ENCODE data around the gene CENPP. TPM values are rescaled to one million over a fixed set of nuclear protein-coding genes. Genes with fewer than 3 reads are reported as not detected.
"Not testable (repeated sequence)": the region's sequence is repeated elsewhere in the genome, so short reads cannot be mapped to it uniquely, and the experiment has no call there.

CENPP gene
- total RNA-seq, 2 donors from 2014 or later: 1.9 to 6.8 TPM

DNA sequence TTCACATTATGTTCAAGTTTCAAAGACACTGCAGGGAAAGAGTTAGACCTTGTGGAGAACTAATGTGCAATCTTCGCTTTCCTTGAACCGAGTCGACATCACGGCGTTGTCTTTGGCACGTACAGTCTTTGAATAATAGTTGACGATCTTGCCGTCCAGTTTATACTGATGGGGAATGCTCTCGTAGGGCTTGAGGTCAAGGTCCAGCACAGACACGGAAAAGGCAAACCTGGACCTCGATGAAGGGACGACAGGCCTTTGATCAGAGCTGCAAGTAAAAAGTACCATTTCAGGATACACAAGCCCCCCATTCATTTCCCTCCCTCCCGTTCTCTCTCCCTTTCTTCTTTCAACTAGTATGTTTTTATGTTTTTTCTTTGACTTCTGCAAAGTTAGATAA is 290.0 kb downstream of the CENPP start:
- ATAC-seq (no peak), DNase-seq (no peak)
- Mint-ChIP-seq H3K27ac (no peak overlapping the region), H3K4me3 (no peak overlapping the region), H3K4me1 (peaks cover 2% of the 10 kb centered on the region), H3K36me3 (ENCODE audit: low read depth) (peaks cover 6% of the 10 kb centered on the region), H3K27me3 (no peaks in the 10 kb centered on the region)
- no peaks in the 10 kb centered on the region for H3K9me3 ChIP-seq (ENCODE audit: control insufficient read depth, low read length, poor library complexity, severe bottlenecking)

DNA sequence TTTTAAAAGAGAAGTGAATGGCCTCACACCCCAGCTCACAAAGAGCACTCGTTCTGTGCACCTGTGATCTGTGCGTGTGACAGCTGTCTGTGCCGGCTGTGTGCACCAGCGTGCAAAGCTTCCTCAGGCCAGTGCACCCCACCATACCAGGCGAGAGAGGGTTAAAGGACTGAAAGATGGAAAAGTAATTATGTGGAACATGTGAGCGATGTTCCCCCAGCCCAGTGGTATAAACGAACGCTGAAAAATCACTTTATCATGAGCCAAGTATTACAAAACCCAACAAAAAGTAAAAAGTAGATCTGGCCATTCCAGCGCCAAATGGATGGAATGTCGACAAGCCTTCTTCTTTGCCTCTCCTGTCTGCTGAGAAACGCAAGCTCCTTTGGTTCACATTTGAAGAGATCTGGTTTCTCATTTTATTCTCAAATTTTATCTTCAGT is 290.5 kb downstream of the CENPP start:
- peaks cover 2% of the 10 kb centered on the region for H3K4me1 Mint-ChIP-seq
- ATAC-seq (no peak), DNase-seq (no peak)
- no peaks in the 10 kb centered on the region for H3K27me3 Mint-ChIP-seq
- no peak overlapping the region for H3K27ac Mint-ChIP-seq
- no peaks in the 10 kb centered on the region for H3K9me3 ChIP-seq (ENCODE audit: control insufficient read depth, low read length, poor library complexity, severe bottlenecking)
- H3K4me3 Mint-ChIP-seq: no peak overlapping the region
- H3K36me3 Mint-ChIP-seq (ENCODE audit: low read depth): peaks cover 5% of the 10 kb centered on the region

GRCh38 chr9:92616655-92617111 is 290.9 kb downstream of the CENPP start:
- peaks cover 2% of the 10 kb centered on the region for H3K4me1 Mint-ChIP-seq
- ATAC-seq: no peak
- H3K4me3 Mint-ChIP-seq: no peak overlapping the region
- no peak overlapping the region for H3K27ac Mint-ChIP-seq
- peaks cover 3% of the 10 kb centered on the region for H3K36me3 Mint-ChIP-seq (ENCODE audit: low read depth)
- DNase-seq: no peak
- no peaks in the 10 kb centered on the region for H3K9me3 ChIP-seq (ENCODE audit: control insufficient read depth, low read length, poor library complexity, severe bottlenecking)
- H3K27me3 Mint-ChIP-seq: no peaks in the 10 kb centered on the region

DNA sequence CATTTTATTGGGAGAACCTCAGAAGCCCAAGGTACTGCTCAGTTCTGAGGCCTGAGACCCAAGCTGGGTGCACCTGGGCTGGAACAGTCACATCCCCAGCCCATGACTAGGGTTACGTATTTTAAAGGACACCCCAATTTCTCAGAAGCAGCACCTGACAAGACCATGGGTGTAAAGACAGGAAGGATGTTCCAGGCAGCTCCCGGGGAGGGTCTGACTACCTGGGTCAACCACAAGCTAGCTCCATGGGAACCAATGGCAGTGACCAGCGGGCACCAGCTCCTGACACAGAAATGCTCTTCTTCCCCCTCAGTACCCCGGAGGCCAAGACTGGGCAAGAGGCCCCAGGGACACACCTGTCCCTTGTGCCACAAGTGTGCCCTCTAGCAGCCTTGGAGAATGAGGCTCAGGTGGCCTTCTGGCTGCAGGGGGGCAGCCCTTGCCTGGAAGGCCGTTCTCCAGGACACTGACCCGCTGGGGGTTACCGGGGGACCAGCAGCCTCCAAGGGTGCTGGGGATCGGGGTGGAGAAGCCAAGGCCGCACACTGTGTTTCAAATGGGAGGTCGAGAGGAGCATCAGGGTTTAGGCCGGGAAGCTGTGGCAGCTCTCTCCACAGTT is 291.6 kb downstream of the CENPP start:
- DNase-seq: no peak
- H3K9me3 ChIP-seq (ENCODE audit: control insufficient read depth, low read length, poor library complexity, severe bottlenecking): no peaks in the 10 kb centered on the region
- peaks cover 5% of the 10 kb centered on the region for H3K36me3 Mint-ChIP-seq (ENCODE audit: low read depth)
- no peak overlapping the region for H3K4me3 Mint-ChIP-seq
- ATAC-seq: no peak
- H3K4me1 Mint-ChIP-seq: peaks cover under 1% of the 10 kb centered on the region
- no peaks in the 10 kb centered on the region for H3K27me3 Mint-ChIP-seq
- H3K27ac Mint-ChIP-seq: no peak overlapping the region

DNA sequence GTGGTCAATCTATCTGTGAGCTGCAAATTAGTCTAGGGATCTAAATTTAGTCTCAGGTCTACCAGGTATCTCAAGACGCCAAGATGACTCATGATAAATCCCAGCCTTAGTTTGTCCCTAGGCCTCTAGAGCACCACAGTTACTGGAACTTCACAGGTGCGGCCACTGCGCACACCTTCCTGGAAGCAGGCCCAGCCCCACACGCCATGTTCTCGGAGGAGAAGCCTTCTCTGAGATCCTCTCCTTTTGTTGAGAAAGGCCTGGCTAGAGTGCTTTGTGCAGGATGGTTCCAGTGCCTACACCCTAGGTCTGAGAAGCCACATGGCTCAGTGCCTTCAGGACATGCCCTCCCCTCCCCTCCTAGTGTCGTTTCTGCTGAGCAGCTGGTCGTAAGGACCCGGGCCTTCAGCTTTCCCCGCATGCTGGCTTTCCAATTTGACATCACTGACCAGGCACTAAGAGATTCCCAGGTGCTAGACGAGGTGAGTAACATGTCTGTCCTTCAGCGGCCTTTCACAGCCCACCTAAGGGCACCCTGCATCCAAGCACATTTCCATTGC is 292.3 kb downstream of the CENPP start:
- H3K27me3 Mint-ChIP-seq: no peaks in the 10 kb centered on the region
- ATAC-seq: no peak
- H3K4me3 Mint-ChIP-seq: no peak overlapping the region
- no peaks in the 10 kb centered on the region for H3K9me3 ChIP-seq (ENCODE audit: control insufficient read depth, low read length, poor library complexity, severe bottlenecking)
- H3K27ac Mint-ChIP-seq: no peak overlapping the region
- H3K36me3 Mint-ChIP-seq (ENCODE audit: low read depth): peaks cover 5% of the 10 kb centered on the region
- H3K4me1 Mint-ChIP-seq: no peaks in the 10 kb centered on the region
- DNase-seq: no peak

- no peaks in the 10 kb centered on the region for H3K27me3 Mint-ChIP-seq
- H3K36me3 Mint-ChIP-seq (ENCODE audit: low read depth): peaks cover 5% of the 10 kb centered on the region
- no peak overlapping the region for H3K4me3 Mint-ChIP-seq
- H3K27ac Mint-ChIP-seq: no peak overlapping the region
- no peaks in the 10 kb centered on the region for H3K9me3 ChIP-seq (ENCODE audit: control insufficient read depth, low read length, poor library complexity, severe bottlenecking)
- H3K4me1 Mint-ChIP-seq: no peaks in the 10 kb centered on the region
- DNase-seq (no peak), ATAC-seq (no peak)
Measured at GRCh38 chr9:92618633-92619225, 293.0 kb downstream of the CENPP start.

- no peak for DNase-seq
Measured at GRCh38 chr9:92619601-92620300, 294.0 kb downstream of the CENPP start.

GRCh38 chr9:92620845-92621244 is 295.1 kb downstream of the CENPP start:
- peaks cover 5% of the 10 kb centered on the region for H3K36me3 Mint-ChIP-seq (ENCODE audit: low read depth)
- H3K9me3 ChIP-seq (ENCODE audit: control insufficient read depth, low read length, poor library complexity, severe bottlenecking): no peaks in the 10 kb centered on the region
- ATAC-seq (no peak), DNase-seq (no peak)
- no peaks in the 10 kb centered on the region for H3K27me3 Mint-ChIP-seq
- no peak overlapping the region for H3K4me3 Mint-ChIP-seq
- no peak overlapping the region for H3K27ac Mint-ChIP-seq
- peaks cover 2% of the 10 kb centered on the region for H3K4me1 Mint-ChIP-seq

More at GRCh38 chr9:92619601-92620300, 294.0 kb downstream of the CENPP start:
- Mint-ChIP-seq H3K4me3 (no peak overlapping the region), H3K36me3 (ENCODE audit: low read depth) (peaks cover 5% of the 10 kb centered on the region), H3K27ac (no peak overlapping the region), H3K4me1 (peaks cover under 1% of the 10 kb centered on the region), H3K27me3 (no peaks in the 10 kb centered on the region)
- H3K9me3 ChIP-seq (ENCODE audit: control insufficient read depth, low read length, poor library complexity, severe bottlenecking): no peaks in the 10 kb centered on the region
- ATAC-seq: no peak

GRCh38 chr9:92623936-92624335 is 298.2 kb downstream of the CENPP start:
- not testable (repeated sequence) for ATAC-seq; H3K27ac Mint-ChIP-seq; DNase-seq; H3K9me3 ChIP-seq (ENCODE audit: control insufficient read depth, low read length, poor library complexity, severe bottlenecking); H3K27me3 Mint-ChIP-seq; H3K4me3 Mint-ChIP-seq
- Mint-ChIP-seq H3K36me3 (ENCODE audit: low read depth) (peaks cover 14% of the 10 kb centered on the region), H3K4me1 (peaks cover 12% of the 10 kb centered on the region)

DNA sequence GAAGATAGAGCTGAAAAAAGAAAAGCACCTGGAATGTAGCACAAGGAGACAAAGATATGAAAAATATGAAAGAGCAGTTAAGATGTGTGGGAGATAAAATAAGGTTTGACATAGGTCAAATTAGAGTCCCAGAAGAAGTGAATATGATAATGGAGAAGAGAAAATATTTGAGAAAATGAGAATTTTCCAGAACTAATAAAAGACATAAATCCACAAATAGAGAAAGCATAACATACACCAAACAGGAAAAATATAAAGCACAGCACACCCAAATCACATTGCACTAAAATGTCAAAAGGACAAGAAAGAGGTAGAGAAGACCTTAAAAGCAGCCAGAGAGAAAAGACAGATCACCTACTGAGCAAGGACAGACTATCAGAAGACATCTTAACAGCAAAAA is 300.7 kb downstream of the CENPP start:
- Mint-ChIP-seq H3K4me1 (peaks cover 12% of the 10 kb centered on the region), H3K27ac (no peak overlapping the region), H3K36me3 (ENCODE audit: low read depth) (peaks cover 22% of the 10 kb centered on the region), H3K27me3 (no peaks in the 10 kb centered on the region), H3K4me3 (no peak overlapping the region)
- ATAC-seq (no peak), DNase-seq (no peak)
- no peaks in the 10 kb centered on the region for H3K9me3 ChIP-seq (ENCODE audit: control insufficient read depth, low read length, poor library complexity, severe bottlenecking)

DNA sequence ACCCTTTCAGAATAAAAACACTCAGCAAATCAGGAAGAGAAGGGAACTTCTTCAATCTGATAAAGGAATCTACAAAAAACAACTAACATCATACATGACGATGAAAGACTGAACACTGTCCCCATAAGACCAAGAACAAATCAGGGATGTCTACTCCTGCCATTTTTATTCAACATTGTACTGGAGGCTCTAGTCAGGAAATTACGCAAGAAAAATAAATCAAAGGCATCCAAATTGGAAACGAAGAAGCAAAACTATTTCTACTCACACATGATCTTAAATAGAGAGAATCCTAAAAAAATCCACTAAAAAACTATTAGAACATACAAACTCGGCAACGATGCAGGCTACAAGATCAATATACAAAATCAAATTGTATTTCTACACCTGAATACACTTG is 301.9 kb downstream of the CENPP start:
- H3K4me3 Mint-ChIP-seq: no peak overlapping the region
- H3K36me3 Mint-ChIP-seq (ENCODE audit: low read depth): peaks cover 19% of the 10 kb centered on the region
- DNase-seq: no peak
- peak overlapping the region; percentile 27 for H3K27ac Mint-ChIP-seq
- no peaks in the 10 kb centered on the region for H3K9me3 ChIP-seq (ENCODE audit: control insufficient read depth, low read length, poor library complexity, severe bottlenecking)
- no peak for ATAC-seq
- H3K27me3 Mint-ChIP-seq: no peaks in the 10 kb centered on the region
- peaks cover 12% of the 10 kb centered on the region for H3K4me1 Mint-ChIP-seq

DNA sequence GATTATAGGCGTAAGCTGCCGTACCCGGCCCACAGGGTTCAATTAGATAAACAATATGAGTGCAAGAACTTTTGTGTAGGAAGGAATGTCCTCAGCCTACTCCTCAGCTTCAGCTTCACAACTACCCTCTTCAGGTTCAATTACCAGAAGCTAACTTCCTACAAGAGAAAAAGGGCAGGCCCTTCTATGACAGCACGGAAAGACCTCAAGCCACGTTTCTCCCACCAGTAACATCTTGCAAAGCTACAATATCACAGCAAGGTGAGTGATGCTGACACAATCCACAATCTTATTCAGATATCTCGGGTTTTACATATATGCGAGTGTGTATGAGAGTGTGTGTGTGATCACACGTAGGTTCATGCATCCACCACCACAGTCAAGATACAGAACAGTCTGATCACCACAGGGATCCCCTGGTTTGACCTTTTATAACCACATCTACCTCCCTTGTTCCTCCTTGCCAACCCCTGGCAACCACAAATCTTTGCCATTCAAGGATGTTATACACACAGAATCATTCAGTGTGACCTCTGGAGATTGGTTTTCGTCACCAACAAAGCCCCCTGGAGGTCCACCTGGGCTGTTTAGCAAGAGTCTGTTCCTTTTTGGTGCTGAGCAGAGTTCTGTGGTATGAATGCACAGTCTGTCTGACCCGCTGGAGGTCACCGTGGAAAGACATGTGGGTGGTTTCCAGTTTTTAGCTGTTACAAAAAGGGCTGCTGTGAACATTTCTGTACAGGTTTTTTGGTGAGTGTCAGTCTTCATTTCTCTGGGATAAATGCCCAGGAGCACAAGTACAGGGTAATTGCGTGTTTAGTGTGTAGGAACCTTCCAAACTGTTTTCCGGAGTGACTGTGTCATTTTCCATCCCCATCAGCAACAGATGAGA is 305.9 kb downstream of the CENPP start:
- H3K27ac Mint-ChIP-seq: peak overlapping the region; percentile 21
- H3K4me3 Mint-ChIP-seq: no peak overlapping the region
- H3K27me3 Mint-ChIP-seq: no peaks in the 10 kb centered on the region
- H3K36me3 Mint-ChIP-seq (ENCODE audit: low read depth): peaks cover 14% of the 10 kb centered on the region
- peaks cover 5% of the 10 kb centered on the region for H3K4me1 Mint-ChIP-seq
- DNase-seq (no peak), ATAC-seq (no peak)
- H3K9me3 ChIP-seq (ENCODE audit: control insufficient read depth, low read length, poor library complexity, severe bottlenecking): no peaks in the 10 kb centered on the region

DNA sequence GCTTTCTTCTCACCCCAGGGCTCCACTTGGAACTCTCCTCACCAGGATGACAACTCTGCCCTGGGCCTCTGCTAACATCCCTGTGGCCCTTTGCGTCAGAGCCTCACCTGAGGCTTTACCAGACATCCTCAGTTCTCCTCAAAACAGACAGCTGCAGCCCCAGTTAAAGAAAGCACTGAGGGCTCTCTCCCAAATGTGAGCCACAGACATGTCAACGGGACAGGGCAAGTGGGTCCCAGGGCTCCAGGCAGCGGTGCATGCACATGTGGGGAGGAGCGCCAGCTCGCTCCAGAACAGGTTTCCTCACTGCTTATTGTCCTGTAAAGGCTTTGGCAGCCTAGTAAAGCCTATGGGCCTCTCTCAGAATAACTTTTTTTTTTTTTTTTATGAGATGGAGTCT is 306.9 kb downstream of the CENPP start:
- Mint-ChIP-seq H3K4me1 (no peaks in the 10 kb centered on the region), H3K4me3 (no peak overlapping the region), H3K27ac (no peak overlapping the region)

More for the DNA sequence above, 306.9 kb downstream of the CENPP start:
- H3K9me3 ChIP-seq (ENCODE audit: control insufficient read depth, low read length, poor library complexity, severe bottlenecking): no peaks in the 10 kb centered on the region
- Mint-ChIP-seq H3K36me3 (ENCODE audit: low read depth) (peaks cover 8% of the 10 kb centered on the region), H3K27me3 (no peaks in the 10 kb centered on the region)
- ATAC-seq (no peak), DNase-seq (no peak)

Data from T-helper 17 cell (primary cell).